H9 (cell line): ENCODE measurements around the gene SAA4. TPM values are rescaled to one million over a fixed set of nuclear protein-coding genes. Genes with fewer than 3 reads are reported as not detected.

Source experiments
- DNase-seq: peaks from one replicate; pipeline ENCODE4 v3.0.0-alpha.2; 2017
- H2AFZ ChIP-seq: one replicate; pipeline ENCODE4 v1.6.1; 2013; ENCODE audit warnings: mild to moderate bottlenecking, low read length, control low read depth, moderate library complexity
- H2AK5ac ChIP-seq: 2 replicates; pipeline ENCODE4 v1.6.1; 2013; ENCODE audit warnings: low read length, control low read depth, mixed read lengths; ENCODE audit not compliant: insufficient read length
- H2BK120ac ChIP-seq: one replicate; pipeline ENCODE4 v1.6.1; 2013; ENCODE audit warnings: low read depth, mild to moderate bottlenecking, low read length, control low read depth, inconsistent platforms; ENCODE audit not compliant: poor library complexity, severe bottlenecking
- H2BK12ac ChIP-seq: 2 replicates; pipeline ENCODE4 v1.6.1; 2013; ENCODE audit warnings: low read length, control low read depth, mixed read lengths, low read depth; ENCODE audit not compliant: insufficient read length
- H2BK15ac ChIP-seq: 2 replicates; pipeline ENCODE4 v1.6.1; 2013; ENCODE audit warnings: low read depth, low read length, control low read depth
- H2BK20ac ChIP-seq: one replicate; pipeline ENCODE4 v1.6.1; 2013; ENCODE audit warnings: low read depth, mild to moderate bottlenecking, low read length, control low read depth, inconsistent platforms; ENCODE audit not compliant: poor library complexity, severe bottlenecking
- H2BK5ac ChIP-seq: 2 replicates; pipeline ENCODE4 v1.6.1; 2013; ENCODE audit warnings: low read length, control low read depth, mixed read lengths; ENCODE audit not compliant: insufficient read length
- H3K14ac ChIP-seq: 2 replicates; pipeline ENCODE4 v1.6.1; 2013; ENCODE audit warnings: low read length, control low read depth; ENCODE audit not compliant: insufficient read depth
- H3K18ac ChIP-seq: 2 replicates; pipeline ENCODE4 v1.6.1; 2013; ENCODE audit warnings: low read depth, mild to moderate bottlenecking, mixed read lengths, low read length, control low read depth; ENCODE audit not compliant: insufficient read length
- H3K23ac ChIP-seq: 2 replicates; pipeline ENCODE4 v1.6.1; 2013; ENCODE audit warnings: low read length, control low read depth, mixed read lengths, low read depth; ENCODE audit not compliant: insufficient read length
- H3K23me2 ChIP-seq: 2 replicates; pipeline ENCODE4 v1.6.1; 2013; ENCODE audit warnings: low read depth, mild to moderate bottlenecking, mixed read lengths, low read length, control low read depth; ENCODE audit not compliant: insufficient read length, poor library complexity, severe bottlenecking
- H3K27ac ChIP-seq: 2 replicates; pipeline ENCODE4 v1.5.1; 2013; ENCODE audit warnings: low read length, control low read depth, mixed read lengths, low read depth; ENCODE audit not compliant: insufficient read length
- H3K27me3 ChIP-seq: 2 replicates; pipeline ENCODE4 v1.6.1; 2013; ENCODE audit warnings: low read length, control low read depth, inconsistent platforms; ENCODE audit not compliant: insufficient read depth
- H3K4ac ChIP-seq: 2 replicates; pipeline ENCODE4 v1.6.1; 2013; ENCODE audit warnings: low read depth, mild to moderate bottlenecking, control low read depth, inconsistent platforms, low read length, moderate library complexity
- H3K4me1 ChIP-seq: 2 replicates; pipeline ENCODE4 v1.6.1; 2013; ENCODE audit warnings: low read length, control low read depth, inconsistent platforms; ENCODE audit not compliant: insufficient read depth
- H3K4me2 ChIP-seq: 2 replicates; pipeline ENCODE4 v1.6.1; 2013; ENCODE audit warnings: low read length, control low read depth, mixed read lengths; ENCODE audit not compliant: insufficient read length, insufficient read depth
- H3K56ac ChIP-seq: 2 replicates; pipeline ENCODE4 v1.6.1; 2013; ENCODE audit warnings: low read depth, mild to moderate bottlenecking, mixed read lengths, low read length, control low read depth; ENCODE audit not compliant: insufficient read length
- H3K79me1 ChIP-seq: 2 replicates; pipeline ENCODE4 v1.6.1; 2013; ENCODE audit warnings: low read depth, mild to moderate bottlenecking, moderate library complexity, low read length, control low read depth, inconsistent platforms; ENCODE audit not compliant: insufficient read depth, poor library complexity, severe bottlenecking
- H3K79me2 ChIP-seq: 2 replicates; pipeline ENCODE4 v1.6.1; 2013; ENCODE audit warnings: low read length, control low read depth, inconsistent platforms; ENCODE audit not compliant: insufficient read depth
- H3K9ac ChIP-seq: 2 replicates; pipeline ENCODE4 v1.6.1; 2013; ENCODE audit warnings: low read length, control low read depth, mixed read lengths; ENCODE audit not compliant: insufficient read length; ENCODE audit errors: extremely low read depth
- H3K9me3 ChIP-seq: one replicate; pipeline ENCODE4 v1.6.1; 2013; ENCODE audit warnings: low read depth, low read length, inconsistent platforms; ENCODE audit not compliant: control insufficient read depth
- H3T11ph ChIP-seq: one replicate; pipeline ENCODE4 v1.6.1; 2013; ENCODE audit warnings: mild to moderate bottlenecking, low read length, control low read depth, inconsistent platforms
- H4K20me1 ChIP-seq: one replicate; pipeline ENCODE4 v1.6.1; 2013; ENCODE audit not compliant: control insufficient read depth, insufficient read length, insufficient read depth
- H4K5ac ChIP-seq: 2 replicates; pipeline ENCODE4 v1.6.1; 2013; ENCODE audit warnings: low read depth, mild to moderate bottlenecking, mixed read lengths, low read length, control low read depth; ENCODE audit not compliant: insufficient read length
- H4K8ac ChIP-seq: replicated peaks from 2 replicates; pipeline ENCODE4 v1.6.1; 2013; ENCODE audit warnings: low read length, control low read depth, mixed read lengths, low read depth; ENCODE audit not compliant: insufficient read length
- H4K91ac ChIP-seq: 2 replicates; pipeline ENCODE4 v1.6.1; 2013; ENCODE audit warnings: low read depth, mild to moderate bottlenecking, moderate library complexity, mixed read lengths, low read length, control low read depth; ENCODE audit not compliant: insufficient read length
- H3K27ac Mint-ChIP-seq, 3 experiments: 2 replicates in 2 of 3; 3 replicates in 1 of 3; pipeline ENCODE4 v1.8.0; 2020 to 2021; ENCODE audit warnings: mixed read lengths in 3 of 3, mild to moderate bottlenecking in 1 of 3, moderate library complexity in 1 of 3
- H3K27me3 Mint-ChIP-seq: 2 replicates; pipeline ENCODE4 v1.8.0; 2021; ENCODE audit warnings: low read depth, mild to moderate bottlenecking, moderate library complexity, mixed read lengths
- H3K36me3 Mint-ChIP-seq, 3 experiments: 2 replicates in 2 of 3; 3 replicates in 1 of 3; pipeline ENCODE4 v1.8.0; 2020 to 2021; ENCODE audit warnings: low read depth in 3 of 3, mixed read lengths in 3 of 3; ENCODE audit not compliant: insufficient read depth in 1 of 3
- H3K4me1 Mint-ChIP-seq, 2 experiments: 2 replicates each; pipeline ENCODE4 v1.8.0; 2020; ENCODE audit warnings: mixed read lengths in 2 of 2
- H3K4me3 Mint-ChIP-seq, 2 experiments: 2 replicates in 1 of 2; 3 replicates in 1 of 2; pipeline ENCODE4 v1.8.0; 2020 to 2021; ENCODE audit warnings: mild to moderate bottlenecking in 2 of 2, mixed read lengths in 2 of 2, moderate library complexity in 1 of 2
- H3K9me3 Mint-ChIP-seq, 2 experiments: 2 replicates in 1 of 2; 3 replicates in 1 of 2; pipeline ENCODE4 v1.8.0; 2020; ENCODE audit warnings: mild to moderate bottlenecking in 2 of 2, mixed read lengths in 2 of 2, moderate library complexity in 1 of 2
- CTCF ChIP-seq: fragments of 200-600 bp; sonication (generic); conservative IDR thresholded peaks from 3 replicates; pipeline ENCODE4 v1.8.0; 2021; ENCODE audit warnings: antibody characterized with exemption, mild to moderate bottlenecking
- WGBS: extraction: QIAGEN DNeasy Blood & Tissue Kit; methylation state at CpG from one replicate; pipeline ENCODE4 v1.1.7; 2013; ENCODE audit warnings: missing lambda C conversion rate, low lambda C conversion rate, mixed read lengths; ENCODE audit not compliant: insufficient read length; ENCODE audit errors: extremely low coverage; 5-methylcytosine and 5-hydroxymethylcytosine counted together
- total RNA-seq: library from RNA; stranded (reverse); gene quantifications from 2 replicates; pipeline ENCODE4 v1.2.1, GENCODE V29; 2021

Gene SAA4
- total RNA-seq, 1 experiment from 2014 or later = not detected

- H2BK12ac ChIP-seq = no peak overlapping the region
- no peaks in the 10 kb centered on the region for H3K9me3 ChIP-seq
- no peak overlapping the region for H4K5ac ChIP-seq
- no peak overlapping the region for H2BK5ac ChIP-seq
- no peaks in the 10 kb centered on the region for H3K79me2 ChIP-seq
- H2AFZ ChIP-seq = no peak overlapping the region
- no peak overlapping the region for H3K4ac ChIP-seq
- no peak for DNase-seq
- no peak overlapping the region for H4K91ac ChIP-seq
- H3K23me2 ChIP-seq = no peaks in the 10 kb centered on the region
- H3K18ac ChIP-seq = no peak overlapping the region
- no peaks in the 10 kb centered on the region for H4K20me1 ChIP-seq
- H3K9ac ChIP-seq = no peak overlapping the region
- no CpG with 5 or more reads among the region's 2 CpGs for WGBS
- no peak overlapping the region for H3K23ac ChIP-seq
- H2BK120ac ChIP-seq = no peak overlapping the region
- no peak overlapping the region for H4K8ac ChIP-seq
- H3K79me1 ChIP-seq = no peaks in the 10 kb centered on the region
- no peak overlapping the region for H2BK15ac ChIP-seq
- Mint-ChIP-seq H3K27ac (no peak overlapping the region), H3K27me3 (peaks cover 6% of the 10 kb centered on the region), H3K4me1 (no peaks in the 10 kb centered on the region), H3K36me3 (no peaks in the 10 kb centered on the region), H3K4me3 (no peak overlapping the region), H3K9me3 (peaks cover 0 to 2% of the 10 kb centered on the region in 2 experiments; a peak in 1 of 5 replicates)
- no peak overlapping the region for H3K14ac ChIP-seq
- no peak overlapping the region for H3K56ac ChIP-seq
- H2AK5ac ChIP-seq = no peak overlapping the region
- H3T11ph ChIP-seq = no peak overlapping the region
- no peak overlapping the region for H3K27ac ChIP-seq
- no peak overlapping the region for H2BK20ac ChIP-seq
- H3K4me1 ChIP-seq = no peaks in the 10 kb centered on the region
- H3K4me2 ChIP-seq = no peak overlapping the region
- no peaks in the 10 kb centered on the region for H3K27me3 ChIP-seq
- TF ChIP-seq CTCF = no peak
Observed at GRCh38 chr11:18225913-18226312, 10.7 kb downstream of the SAA4 start.
